Gastroesophageal sphincter (tissue), 4 donors: Measurements from ENCODE around the gene ISCU. TPM values are rescaled to one million over a fixed set of nuclear protein-coding genes. Genes with fewer than 3 reads are reported as not detected.

Source experiments
- ATAC-seq: fragments of 150-250 bp; one replicate; pipeline ENCODE4 v1.9.1; 2016; ENCODE audit warnings: mild to moderate bottlenecking, moderate library complexity
- H3K27ac ChIP-seq, 4 donors: fragments of 200-600 bp; sonication (generic) in 3 of 4; 1 replicate in 3 of 4; 2 replicates in 1 of 4; pipeline ENCODE4 v1.5.1; 2016 to 2019
- H3K27me3 ChIP-seq: fragments of 200-600 bp; sonication (generic); one replicate; pipeline ENCODE4 v1.5.1; 2019
- H3K36me3 ChIP-seq, 2 donors: fragments of 200-600 bp; sonication (generic); one replicate each; pipeline ENCODE4 v1.5.1; 2019; ENCODE audit warnings: control low read depth in 1 of 2
- H3K4me1 ChIP-seq, 3 donors: fragments of 200-600 bp; sonication (generic); 1 replicate in 2 of 3; 2 replicates in 1 of 3; pipeline ENCODE4 v1.5.1; 2016 to 2019; ENCODE audit warnings: control low read depth in 2 of 3
- H3K4me3 ChIP-seq, 2 donors: fragments of 200-600 bp; sonication (generic); one replicate each; pipeline ENCODE4 v1.5.1; 2019; ENCODE audit warnings: mild to moderate bottlenecking in 1 of 2, moderate library complexity in 1 of 2
- H3K9me3 ChIP-seq, 3 donors: fragments of 200-600 bp; sonication (generic); one replicate each; pipeline ENCODE4 v1.5.1; 2017 to 2019; ENCODE audit warnings: control low read depth in 2 of 3
- CTCF ChIP-seq, 4 experiments: fragments of 200-600 bp in 2 of 4; fragments of 450-650 bp in 2 of 4; sonication (generic) in 1 of 4; IDR thresholded peaks; one replicate each; pipeline ENCODE4 v1.5.1; 2017 to 2019; ENCODE audit warnings: antibody characterized with exemption in 4 of 4, mild to moderate bottlenecking in 2 of 4, moderate library complexity in 2 of 4
- EP300 ChIP-seq: sonication (generic); formaldehyde crosslinking; IDR thresholded peaks from one replicate; pipeline ENCODE4 v1.6.1; 2017; ENCODE audit warnings: antibody characterized with exemption, mild to moderate bottlenecking
- POLR2A ChIP-seq, 2 donors: fragments of 450-650 bp; IDR thresholded peaks; one replicate each; pipeline ENCODE4 v1.6.1; 2017; ENCODE audit warnings: antibody characterized with exemption in 2 of 2, mild to moderate bottlenecking in 2 of 2, moderate library complexity in 1 of 2
- POLR2AphosphoS5 ChIP-seq: sonication (generic); formaldehyde crosslinking; IDR thresholded peaks from one replicate; pipeline ENCODE4 v1.6.1; 2017; ENCODE audit warnings: antibody characterized with exemption
- WGBS, 2 donors: methylation state at CpG; one replicate each; pipeline ENCODE4 v1.1.5; 2018; ENCODE audit warnings: low coverage in 1 of 2; 5-methylcytosine and 5-hydroxymethylcytosine counted together
- total RNA-seq, 4 donors: library from RNA; depleted of rRNA; stranded (reverse); fragments of >200 nt; gene quantifications; one replicate each; pipeline ENCODE4 v1.1.0, GENCODE V29; 2016

Gene ISCU
- total RNA-seq, 4 donors from 2014 or later, result 220 to 299 (median 247) TPM

GRCh38 chr12:108530161-108530560, 32.2 kb upstream of the ISCU start:
- Histone ChIP-seq H3K4me3 (no peak overlapping the region), H3K27me3 (no peaks in the 10 kb centered on the region), H3K27ac (no peak overlapping the region), H3K9me3 (no peaks in the 10 kb centered on the region), H3K36me3 (peaks cover 2 to 100% of the 10 kb centered on the region in 2 donors), H3K4me1 (no peaks in the 10 kb centered on the region)
- 89 to 100% methylated on average over 1 to 9 of the region's 9 CpGs for WGBS, 2 donors
- TF ChIP-seq POLR2AphosphoS5, result no peak
- no peak for TF ChIP-seq POLR2A (IDR thresholded peaks at IDR 0.05)
- TF ChIP-seq EP300, result no peak
- no peak for TF ChIP-seq CTCF (IDR thresholded peaks at IDR 0.05)
- no peak for ATAC-seq

- TF ChIP-seq POLR2A (IDR thresholded peaks at IDR 0.05) (no peak), POLR2AphosphoS5 (no peak), CTCF (IDR thresholded peaks at IDR 0.05) (no peak), EP300 (no peak)
- Histone ChIP-seq H3K9me3 (no peaks in the 10 kb centered on the region), H3K27ac (no peak overlapping the region), H3K4me1 (no peaks in the 10 kb centered on the region), H3K36me3 (peaks cover 16 to 100% of the 10 kb centered on the region in 2 donors), H3K4me3 (no peak overlapping the region), H3K27me3 (no peaks in the 10 kb centered on the region)
- ATAC-seq, result no peak
- 87 to 88% methylated on average over 4 to 7 of the region's 15 CpGs for WGBS, 2 donors
Measured at GRCh38 chr12:108531929-108532848, 30.2 kb upstream of the ISCU start.

- Histone ChIP-seq H3K4me1 (no peaks in the 10 kb centered on the region), H3K4me3 (no peak overlapping the region), H3K27me3 (no peaks in the 10 kb centered on the region), H3K9me3 (no peaks in the 10 kb centered on the region), H3K36me3 (peaks cover 18 to 77% of the 10 kb centered on the region in 2 donors), H3K27ac (no peak overlapping the region)
- TF ChIP-seq POLR2AphosphoS5 (no peak), POLR2A (IDR thresholded peaks at IDR 0.05) (no peak), EP300 (no peak), CTCF (IDR thresholded peaks at IDR 0.05) (no peak)
- whole genome bisulfite sequencing, 2 donors, result 71 to 83% methylated on average over 6 of the region's 6 CpGs
- ATAC-seq, result no peak
Measured at GRCh38 chr12:108538146-108538545, 24.2 kb upstream of the ISCU start.

- no peaks in the 10 kb centered on the region for H3K9me3 ChIP-seq
- H3K27me3 ChIP-seq, result no peaks in the 10 kb centered on the region
- H3K36me3 ChIP-seq, result peaks cover 18 to 77% of the 10 kb centered on the region in 2 donors
- 95 to 97% methylated on average over 9 to 10 of the region's 10 CpGs for WGBS, 2 donors
- TF ChIP-seq POLR2AphosphoS5 (no peak), POLR2A (IDR thresholded peaks at IDR 0.05) (no peak), CTCF (IDR thresholded peaks at IDR 0.05) (no peak), EP300 (no peak)
- ATAC-seq, result no peak
- no peak overlapping the region for H3K4me3 ChIP-seq
- no peak overlapping the region for H3K27ac ChIP-seq
- H3K4me1 ChIP-seq, result no peaks in the 10 kb centered on the region
Measured at GRCh38 chr12:108538616-108539195, 23.7 kb upstream of the ISCU start.

- ATAC-seq, result no peak
- Histone ChIP-seq H3K9me3 (no peaks in the 10 kb centered on the region), H3K4me3 (no peak overlapping the region), H3K27me3 (no peaks in the 10 kb centered on the region), H3K36me3 (peaks cover 2 to 77% of the 10 kb centered on the region in 2 donors), H3K27ac (no peak overlapping the region), H3K4me1 (no peaks in the 10 kb centered on the region)
- 47 to 76% methylated on average over 4 of the region's 4 CpGs for WGBS, 2 donors
- TF ChIP-seq POLR2A (IDR thresholded peaks at IDR 0.05) (no peak), EP300 (no peak), CTCF (IDR thresholded peaks at IDR 0.05) (no peak), POLR2AphosphoS5 (no peak)
Measured at GRCh38 chr12:108542320-108542719, 20.1 kb upstream of the ISCU start.
